Left ventricle myocardium superior (tissue), 1 donor: Measurements from ENCODE around the gene NTM. TPM values are rescaled to one million over a fixed set of nuclear protein-coding genes. Genes with fewer than 3 reads are reported as not detected.

Experiments used
- ATAC-seq: fragments of 200-7000 bp; cut with Tn5 transposase; one replicate; pipeline ENCODE4 v1.9.1; 2020; ENCODE audit warnings: mild to moderate bottlenecking, moderate library complexity
- DNase-seq: peaks from one replicate; pipeline ENCODE4 v3.0.0-alpha.2; 2020
- intact Hi-C: fragments of 100-400 bp; cut with micrococcal nuclease; formaldehyde crosslinking; loops from one replicate; pipeline ENCODE4 v1.11.0; 2022
- total RNA-seq: library from RNA; stranded (reverse); fragmentation: NEBNext Ultra II Directional; extraction: Animal tissue kit (Norgen Biotek cat#: 25700); gene quantifications from one replicate; pipeline ENCODE4 v1.2.1, GENCODE V29; 2021
- donor health status: DM: no; HTN: yes; CAD: no; lungs with severe emphysema.

Gene NTM
- total RNA-seq, 1 donor from 2014 or later: 3.3 TPM

DNA sequence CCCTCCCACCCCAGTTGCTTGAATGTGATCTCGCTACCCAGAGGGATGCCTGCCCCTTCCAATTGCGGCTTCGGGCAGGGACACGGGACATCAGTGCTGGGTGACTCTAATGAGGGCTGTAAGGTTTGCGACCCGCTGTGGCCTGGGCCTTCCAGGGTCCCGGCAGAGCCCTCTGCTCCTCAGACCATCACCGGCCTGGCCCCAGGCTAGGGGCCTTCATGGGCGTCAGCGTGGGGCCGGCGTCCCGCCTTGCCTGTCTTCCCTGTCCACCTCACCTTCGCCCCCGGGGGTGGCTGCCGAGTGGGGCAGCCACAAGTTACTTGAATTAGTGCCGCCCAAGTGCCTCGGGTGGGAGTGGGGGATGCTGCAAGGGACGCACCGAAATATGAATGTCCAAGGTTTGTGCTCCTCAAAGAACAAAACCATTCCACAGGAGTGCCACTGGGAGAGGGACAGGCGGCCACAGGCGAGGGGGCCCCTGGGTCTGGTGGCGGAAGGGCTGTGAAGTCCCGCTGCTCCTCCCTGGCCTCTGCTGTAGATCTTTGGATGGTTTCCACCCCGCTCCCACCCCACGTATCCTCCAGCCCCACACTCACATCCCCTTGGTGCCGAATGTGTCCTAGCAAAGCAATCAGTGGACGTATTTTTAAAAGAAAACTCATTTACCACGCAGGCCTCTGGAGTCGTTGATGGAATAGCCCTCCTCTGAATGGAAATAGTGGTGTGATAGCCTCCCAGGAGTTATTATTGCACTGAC lies 317.1 kb downstream of the NTM start:
- intact Hi-C loops: no loop called here
- ATAC-seq (no peak), DNase-seq (no peak)

DNA sequence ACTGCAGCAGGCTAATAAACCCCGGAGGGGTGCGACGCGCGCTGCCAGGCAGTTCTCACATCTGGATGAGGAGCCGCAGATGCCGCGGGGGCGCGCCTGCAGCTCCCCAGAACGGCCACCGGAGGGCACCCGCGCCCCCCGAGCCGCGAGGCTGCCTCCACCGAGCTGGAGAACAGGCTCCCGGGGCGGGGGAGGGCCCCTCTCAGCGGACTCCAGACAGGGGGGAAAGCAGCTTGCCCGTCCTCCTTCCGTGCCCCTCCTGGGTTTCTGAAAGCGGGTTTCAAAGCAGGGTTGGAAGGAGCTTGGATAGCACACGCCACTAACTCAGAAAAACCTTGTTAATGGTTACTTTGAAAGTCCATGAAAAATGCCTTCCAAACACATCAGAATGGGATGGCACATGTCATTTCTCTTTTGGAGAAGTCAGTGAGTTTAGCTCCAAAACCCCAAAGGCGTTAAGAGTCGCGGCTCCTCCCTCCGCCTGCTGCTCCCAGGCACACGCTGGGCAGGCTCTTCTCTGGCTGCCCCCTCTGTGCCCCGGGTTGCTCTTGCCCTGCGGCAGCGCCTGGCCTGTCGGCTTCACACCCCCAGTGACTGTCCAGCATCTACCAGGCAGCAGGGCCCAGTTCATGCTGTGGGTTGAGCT lies 317.8 kb downstream of the NTM start:
- ATAC-seq: peak; percentile 83
- intact Hi-C loops: no loop called here
- peak; percentile 74 for DNase-seq

DNA sequence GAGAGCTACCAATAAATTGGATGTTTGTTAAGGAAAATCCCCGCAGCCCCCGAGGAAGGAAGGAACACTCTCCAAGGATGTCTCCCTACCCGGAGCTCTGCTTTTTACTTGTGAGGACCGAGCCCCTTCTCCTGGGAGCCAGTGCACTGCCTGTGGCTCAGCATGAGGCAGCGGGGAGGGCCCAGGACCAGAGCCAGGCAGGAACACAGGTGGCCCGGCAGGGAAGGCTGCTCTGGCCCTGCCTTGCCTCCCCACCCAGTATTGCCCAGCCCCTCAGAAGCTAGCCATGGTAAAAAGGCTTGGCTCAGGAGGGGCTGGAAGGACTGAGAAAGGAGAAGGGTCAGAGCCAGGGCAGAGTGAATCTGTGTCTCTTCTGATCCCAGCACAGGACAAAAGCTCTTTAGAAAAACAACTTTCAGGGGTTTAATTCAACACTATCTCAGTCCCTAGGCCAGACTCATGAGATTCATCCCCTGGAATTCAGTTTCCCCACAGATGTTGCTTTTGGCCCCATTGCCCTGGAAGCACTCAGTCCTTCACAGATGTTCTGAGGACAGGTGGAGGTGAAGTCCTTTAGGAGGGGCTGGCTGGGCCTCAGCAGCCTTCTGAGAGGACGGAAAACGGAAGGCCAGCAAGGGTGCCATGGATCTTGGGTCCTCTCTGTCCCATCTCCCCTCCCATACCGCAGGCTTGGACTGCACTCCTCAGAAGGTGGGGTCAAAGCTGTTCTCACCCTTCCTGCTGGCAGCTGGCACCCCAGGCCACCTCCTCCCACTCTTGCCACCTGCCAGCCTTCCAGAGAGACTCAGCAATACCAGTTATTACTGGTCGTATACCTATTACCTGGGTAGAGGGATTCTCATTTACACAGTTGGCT lies 318.9 kb downstream of the NTM start:
- intact Hi-C loops: no loop called here
- DNase-seq (no peak), ATAC-seq (no peak)

DNA sequence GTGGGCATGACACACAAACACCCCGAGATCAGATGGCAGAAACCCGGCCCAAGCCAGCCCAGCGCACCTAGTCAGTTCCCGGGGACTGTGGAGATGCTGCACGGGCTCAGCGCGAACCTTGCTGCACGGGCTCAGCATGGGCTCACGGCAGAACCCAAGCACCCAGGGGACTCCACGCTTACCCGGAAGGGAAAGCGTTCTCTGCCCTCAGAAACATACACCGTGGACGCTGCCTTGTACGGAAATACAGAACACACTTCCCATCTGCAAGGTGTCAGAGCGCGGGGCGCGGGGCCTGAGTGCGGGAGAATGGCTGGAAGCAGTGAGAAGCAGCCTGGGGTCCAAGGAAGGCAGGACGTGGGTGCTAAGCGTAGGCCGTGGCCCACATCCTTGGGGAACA lies 319.9 kb downstream of the NTM start:
- ATAC-seq (no peak), DNase-seq (no peak)
- intact Hi-C loops: no loop called here

DNA sequence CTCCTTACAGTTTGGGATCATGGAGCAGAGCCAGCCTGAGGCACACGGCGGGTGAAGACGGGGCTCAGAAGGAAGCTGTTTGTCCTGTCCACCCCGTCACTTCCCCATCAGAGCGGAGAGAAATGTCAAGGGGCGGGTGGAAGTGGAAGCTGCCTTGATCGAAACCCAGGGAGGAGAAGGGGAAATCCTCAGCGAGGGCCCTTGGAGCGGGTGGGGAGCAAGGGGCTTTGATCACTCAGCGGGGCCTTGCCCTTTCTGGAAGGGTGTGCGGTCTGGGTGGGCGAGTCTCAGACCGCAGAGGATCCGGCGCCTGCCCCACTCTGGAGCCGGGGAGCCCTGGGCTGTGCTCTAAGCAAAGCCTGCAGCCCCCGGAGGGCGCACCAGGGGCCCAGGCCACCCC lies 320.4 kb downstream of the NTM start:
- intact Hi-C loops: no loop called here
- ATAC-seq: no peak

DNA sequence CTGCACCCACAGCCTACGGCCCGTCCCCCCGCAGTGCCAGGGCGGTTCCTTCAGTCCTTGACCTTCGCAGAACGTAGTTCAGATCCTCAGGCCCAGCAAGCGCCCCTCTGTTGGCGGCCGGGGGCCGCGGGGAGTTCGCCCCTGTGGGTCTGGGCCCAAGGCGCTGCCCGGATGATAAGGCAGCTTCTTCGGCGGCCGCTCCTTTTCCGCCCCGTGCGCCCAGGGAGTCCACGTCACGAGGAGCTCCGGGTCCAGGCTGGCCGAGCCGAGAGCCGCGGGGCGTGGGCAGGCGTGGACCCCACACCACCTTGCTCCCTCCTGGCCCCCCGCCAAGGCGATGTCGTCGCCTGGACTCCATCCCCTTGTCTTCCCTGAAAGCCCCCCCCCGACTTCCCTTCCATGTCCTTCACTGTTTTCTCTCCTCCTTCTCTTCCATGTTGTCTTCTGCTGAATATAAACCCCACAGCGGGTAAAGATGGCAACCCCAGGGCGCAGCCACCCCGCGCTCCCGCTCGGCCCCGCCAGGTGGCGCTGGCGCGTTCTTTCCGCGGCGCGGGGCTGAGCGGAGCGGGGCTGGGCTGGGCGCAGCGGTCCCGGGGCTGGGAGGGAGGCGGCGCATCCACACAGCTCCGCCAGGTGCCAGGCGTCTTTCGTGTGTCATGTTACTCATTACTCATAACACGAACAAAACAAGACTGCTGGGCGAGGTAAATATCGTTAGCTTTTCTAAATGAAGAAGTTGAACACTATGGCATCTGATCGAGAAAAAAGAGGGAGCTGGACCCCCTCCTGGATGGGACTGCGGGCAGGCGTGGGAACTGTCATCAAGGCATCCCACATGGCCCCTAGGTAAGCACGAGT lies 321.0 kb downstream of the NTM start:
- intact Hi-C loops: no loop called here
- DNase-seq: no peak
- no peak for ATAC-seq

More for the DNA sequence above, 320.4 kb downstream of the NTM start:
- DNase-seq: no peak

DNA sequence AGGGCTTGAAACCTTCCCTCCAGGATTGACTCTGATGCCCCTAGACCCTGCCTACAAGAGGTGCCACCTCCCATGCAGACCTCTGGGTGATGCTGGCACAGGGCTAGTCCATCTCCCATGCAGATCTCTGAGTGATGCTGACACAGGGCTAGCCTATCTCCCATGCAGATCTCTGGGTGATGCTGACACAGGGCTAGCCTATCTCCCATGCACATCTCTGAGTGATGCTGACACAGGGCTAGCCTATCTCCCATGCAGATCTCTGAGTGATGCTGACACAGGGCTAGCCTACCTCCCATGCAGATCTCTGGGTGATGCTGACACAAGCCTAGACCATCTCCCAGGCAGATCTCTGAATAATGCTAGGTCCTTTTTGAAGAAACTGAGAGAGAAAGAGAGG lies 321.7 kb downstream of the NTM start:
- ATAC-seq (no peak), DNase-seq (no peak)
- intact Hi-C loops: no loop called here

DNA sequence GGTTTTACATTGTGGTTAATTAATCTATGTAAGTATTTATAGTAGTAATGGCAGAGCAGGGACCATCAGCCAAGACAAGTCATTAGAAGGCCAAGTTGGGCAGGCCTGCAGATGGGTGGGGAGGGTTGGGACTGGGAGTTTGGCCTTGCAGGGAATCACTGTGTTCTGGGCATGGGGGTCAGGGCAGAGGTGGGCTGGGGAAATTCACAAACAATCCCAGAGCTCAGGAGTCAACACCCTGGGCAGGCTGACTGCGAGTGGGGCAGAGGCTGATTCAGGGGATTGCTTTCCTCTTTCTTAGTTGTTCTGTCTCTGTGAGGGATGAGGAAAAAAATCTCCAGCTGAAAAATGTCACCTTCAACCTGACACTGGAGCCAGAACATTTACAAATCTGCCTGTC lies 322.5 kb downstream of the NTM start:
- no peak for ATAC-seq
- intact Hi-C loops: no loop called here
- no peak for DNase-seq

DNA sequence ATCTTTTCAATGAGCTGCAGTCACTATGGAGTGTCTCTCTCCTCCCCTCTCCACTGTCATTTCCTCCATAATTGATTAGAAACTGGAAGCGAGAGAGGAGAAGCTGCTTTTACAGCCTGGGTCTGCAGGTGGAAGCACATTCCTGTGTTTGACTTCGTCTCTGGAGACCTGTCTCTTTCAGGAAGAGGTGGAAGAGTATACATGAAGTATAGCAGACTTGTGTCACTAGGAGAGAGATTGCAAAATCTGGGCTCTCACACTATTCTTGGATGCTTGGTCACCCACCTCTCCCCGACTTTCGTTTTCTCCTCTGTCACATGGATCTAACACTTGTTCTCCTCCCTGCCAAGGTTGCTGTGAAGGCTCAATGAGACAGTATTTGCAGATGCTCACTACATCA lies 323.3 kb downstream of the NTM start:
- DNase-seq: no peak
- intact Hi-C loops: no loop called here
- ATAC-seq: no peak

DNA sequence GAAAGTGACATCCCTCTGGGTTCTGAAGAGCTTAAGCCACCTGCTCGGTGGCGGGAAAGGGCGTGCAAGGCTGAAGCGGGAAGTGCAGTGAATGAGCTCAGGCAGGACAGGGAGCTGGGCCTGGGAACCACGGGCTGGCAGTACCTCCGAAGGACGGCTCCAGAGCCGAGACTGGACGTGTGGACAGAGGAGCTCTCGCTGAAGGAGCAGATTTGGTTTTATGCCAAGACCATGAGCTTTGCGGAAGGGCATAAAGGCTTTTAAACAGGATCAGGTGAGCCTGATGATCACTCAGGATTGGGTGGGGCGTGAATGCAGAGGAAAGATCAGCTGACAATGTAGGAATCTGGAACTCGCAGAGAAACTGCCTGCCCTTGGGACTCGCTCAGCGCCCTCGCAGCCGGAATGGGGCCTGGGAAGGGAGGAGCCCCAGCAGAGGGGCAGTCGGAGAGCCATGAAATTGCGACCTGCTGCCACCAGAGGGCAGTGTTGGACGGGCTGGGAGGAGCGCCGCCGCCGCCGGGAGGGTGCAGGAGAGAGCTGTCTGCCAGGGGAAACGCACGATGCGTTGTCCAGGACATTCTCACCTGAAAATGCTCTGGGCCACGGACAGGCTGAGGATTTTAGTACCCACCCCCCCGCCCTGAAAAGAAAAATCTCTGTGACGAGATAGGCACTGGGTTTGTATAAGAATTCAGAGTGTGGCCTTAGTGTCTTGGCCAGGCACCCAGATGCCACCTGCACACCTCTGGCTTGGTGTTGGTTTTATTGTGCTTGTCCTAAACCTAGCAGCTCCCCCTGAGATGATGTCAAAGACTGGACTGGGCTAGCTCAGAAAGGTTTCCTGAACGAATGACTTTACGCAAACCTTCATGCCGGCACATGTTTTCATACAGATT lies 324.4 kb downstream of the NTM start:
- peak; percentile 86 for DNase-seq
- intact Hi-C loops: no loop called here
- ATAC-seq: peak; percentile 97

DNA sequence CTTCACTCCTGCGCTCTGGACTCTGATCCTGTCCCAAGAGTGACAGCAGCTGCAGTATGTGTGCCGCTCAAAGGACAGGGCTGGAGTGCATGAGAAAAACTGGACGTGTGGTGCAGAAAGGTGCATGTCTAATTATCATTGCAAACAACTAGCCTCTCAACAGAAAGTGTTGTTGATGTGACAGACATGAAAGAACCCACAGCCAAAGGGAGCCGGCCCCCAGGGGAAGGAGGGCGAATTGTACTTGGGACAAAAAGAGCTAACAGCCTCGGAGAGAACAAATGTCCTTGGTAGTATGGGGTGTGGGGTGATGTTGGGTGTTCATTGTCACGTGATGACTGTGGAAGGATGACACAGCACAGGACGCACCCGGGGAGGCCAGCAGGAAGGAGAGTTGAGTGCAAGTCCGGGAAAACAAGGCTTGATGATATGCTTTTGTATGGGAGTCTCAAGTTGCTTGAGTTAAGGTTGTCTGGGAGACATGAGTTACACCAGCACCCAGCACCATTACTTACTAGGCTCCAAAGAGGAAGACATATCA lies 325.5 kb downstream of the NTM start:
- DNase-seq: no peak
- intact Hi-C loops: no loop called here
- ATAC-seq: no peak

DNA sequence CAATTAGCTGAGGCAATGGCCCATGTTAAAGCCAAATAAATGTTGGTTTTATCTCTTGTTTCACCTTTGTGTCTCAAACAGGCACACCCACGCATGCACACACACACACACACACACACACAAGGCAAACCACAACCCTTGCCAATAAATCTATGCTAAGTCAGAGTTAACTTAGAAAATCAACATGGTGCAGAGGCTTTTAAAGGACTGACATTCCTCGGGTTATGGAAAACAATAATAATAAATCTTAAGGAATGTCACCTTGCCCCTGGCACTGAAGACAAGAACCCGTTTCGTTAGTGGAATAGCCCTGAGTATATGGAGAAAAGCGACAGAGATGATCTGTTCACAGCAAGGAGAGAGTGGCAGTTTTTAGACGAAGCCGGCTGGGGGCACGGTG lies 326.3 kb downstream of the NTM start:
- ATAC-seq (no peak), DNase-seq (no peak)
- intact Hi-C loops: no loop called here

DNA sequence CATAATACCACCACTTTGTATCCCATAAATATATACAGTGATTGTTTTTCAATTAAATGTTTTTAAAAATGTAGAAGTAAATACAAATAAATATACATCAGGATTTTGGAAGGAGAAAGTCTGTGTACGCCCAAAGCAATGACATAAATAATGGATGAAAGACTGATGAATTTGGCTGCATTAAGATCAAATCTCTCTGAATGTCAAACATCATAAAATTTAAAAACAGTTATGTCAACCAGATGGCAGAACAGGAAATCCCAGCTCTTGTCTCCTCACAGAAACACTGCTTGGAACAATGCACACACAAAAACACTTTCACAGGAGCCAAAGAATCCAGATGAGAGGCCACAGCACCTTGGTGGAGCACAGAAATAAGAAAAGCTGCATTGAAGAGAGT lies 332.9 kb downstream of the NTM start:
- intact Hi-C loops: no loop called here
- no peak for ATAC-seq
- DNase-seq: no peak

DNA sequence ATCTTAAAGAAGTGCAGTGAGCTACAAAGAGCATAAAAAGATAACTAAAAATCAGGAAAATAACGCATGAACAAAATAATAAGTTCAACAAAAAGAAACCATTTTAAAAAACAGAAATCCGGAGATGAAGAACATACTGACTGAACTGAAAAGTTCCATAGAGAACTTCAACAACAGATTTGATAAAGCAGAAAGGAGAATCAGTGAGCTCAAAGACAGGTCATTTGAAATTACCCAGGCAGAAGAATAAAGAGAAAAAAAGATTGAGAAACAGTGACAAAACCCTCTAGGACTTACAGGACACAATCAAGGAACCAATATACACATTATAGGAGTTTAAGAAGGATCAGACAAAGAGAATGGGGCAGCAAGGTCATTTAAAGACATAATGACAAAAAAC lies 334.3 kb downstream of the NTM start:
- intact Hi-C loops: no loop called here
- ATAC-seq: no peak

DNA sequence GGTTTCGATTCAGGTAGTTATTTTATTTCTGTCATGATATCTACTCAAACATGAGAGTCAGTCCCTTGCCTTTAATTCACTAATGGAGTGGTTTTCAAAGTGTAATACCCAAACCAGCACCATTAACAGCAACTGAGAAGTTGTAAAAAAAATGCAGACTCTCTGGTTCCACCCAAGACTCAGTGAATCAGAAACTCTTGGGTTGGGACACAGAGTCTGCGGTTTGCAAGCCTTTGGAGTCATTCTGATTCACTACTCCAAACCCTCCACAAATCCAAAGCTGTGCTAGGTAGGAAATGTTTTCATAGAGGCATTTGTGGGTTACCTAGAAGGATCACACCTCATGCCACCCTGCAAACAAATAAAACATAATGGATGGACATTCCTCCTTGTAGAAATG lies 340.1 kb downstream of the NTM start:
- no peak for ATAC-seq
- intact Hi-C loops: no loop called here
- no peak for DNase-seq

More for the DNA sequence above, 334.3 kb downstream of the NTM start:
- DNase-seq: no peak

DNA sequence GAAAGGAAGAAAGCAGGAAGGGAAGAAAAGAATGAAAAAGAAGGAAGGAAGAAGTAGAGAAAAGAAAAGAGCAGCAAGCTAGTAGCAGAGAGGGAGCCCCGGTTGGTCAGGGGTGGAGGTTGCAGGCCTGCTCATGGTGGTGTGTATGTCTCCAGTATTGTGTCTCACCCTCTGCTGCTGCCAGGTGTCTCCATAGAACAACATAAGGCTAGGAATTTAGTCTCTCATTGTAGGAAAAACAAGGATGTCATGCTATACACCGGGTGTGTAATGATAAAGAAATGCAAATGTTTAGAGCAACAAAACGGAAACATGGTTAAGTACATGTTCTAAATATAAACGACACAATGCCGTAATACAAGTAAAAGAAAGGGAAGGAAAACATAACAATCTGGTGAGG lies 342.5 kb downstream of the NTM start:
- DNase-seq: no peak
- no peak for ATAC-seq
- intact Hi-C loops: no loop called here

DNA sequence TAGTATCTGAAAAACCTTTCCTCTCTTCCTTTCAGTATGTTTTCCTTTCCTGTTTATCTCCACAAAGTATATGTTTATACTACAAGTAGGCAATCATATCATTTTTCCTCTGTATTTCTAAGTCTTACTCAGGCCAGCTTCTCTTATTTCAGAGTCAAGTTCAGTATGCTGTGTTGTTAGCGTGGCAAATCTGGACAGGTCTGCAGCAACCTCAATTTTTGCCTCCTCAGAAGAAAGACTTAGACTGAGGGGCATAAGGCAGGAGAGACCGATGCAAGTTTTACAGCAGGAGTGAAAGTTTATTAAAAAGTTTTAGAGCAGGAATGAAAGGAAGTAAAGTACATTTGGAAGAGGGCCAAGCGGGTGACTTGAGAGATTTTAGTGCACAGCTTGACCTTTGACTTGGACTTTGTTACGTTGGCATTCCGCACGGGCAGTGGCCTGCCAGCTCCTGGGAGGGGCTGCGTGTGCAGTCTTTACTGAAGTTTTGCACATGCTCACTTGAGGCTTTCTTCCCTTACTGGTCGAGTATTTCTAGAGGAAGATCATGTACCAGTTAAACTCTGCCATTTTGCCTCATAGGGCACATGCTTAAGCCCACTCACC lies 343.2 kb downstream of the NTM start:
- intact Hi-C loops: no loop called here
- ATAC-seq (no peak), DNase-seq (no peak)

DNA sequence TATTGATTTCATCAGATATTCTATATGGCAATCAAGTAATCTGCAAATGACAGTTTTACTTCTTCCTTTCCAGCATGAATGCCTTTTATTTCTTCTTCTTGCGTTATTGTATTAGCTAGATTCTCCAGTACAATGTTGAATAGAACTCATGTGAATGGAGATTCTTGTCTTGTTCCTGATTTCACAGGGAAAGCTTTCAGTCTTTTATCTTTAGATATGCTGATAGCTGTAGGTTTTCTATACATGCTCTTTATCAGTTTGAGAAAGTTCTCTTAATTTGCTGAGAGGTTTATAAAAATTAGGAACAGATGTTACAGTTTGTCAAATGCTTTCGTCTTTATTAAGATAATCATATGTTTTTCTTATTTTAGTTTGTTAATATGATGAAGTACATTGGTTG lies 347.2 kb downstream of the NTM start:
- intact Hi-C loops: no loop called here
- ATAC-seq: no peak
- no peak for DNase-seq
